NCI-H1436 treated with DMSO at 0.1 percent for 48 hours (cell line): ENCODE data around the gene FLCN.

Source experiments
- DNase-seq: peaks from one replicate; lab custom pipeline; 2025; lab: John Stamatoyannopoulos, UW

FLCN gene

GRCh38 chr17:17166446-17166845, 70.5 kb downstream of the FLCN start:
- DNase-seq = no peak

- DNase-seq = no peak
Observed at GRCh38 chr17:17165666-17166308, 71.2 kb downstream of the FLCN start.

GRCh38 chr17:17164676-17165075, 72.3 kb downstream of the FLCN start:
- no peak for DNase-seq

- no peak for DNase-seq
Observed at GRCh38 chr17:17164156-17164555, 72.8 kb downstream of the FLCN start.
